HL-60/S4 treated with phorbol 12-myristate 13-acetate at 8.2 ng/mL for 4 days and 3 days (cell line): Measurements from ENCODE around the gene PYGO2.

ENCODE experiments used
- in situ Hi-C: fragments of 300-500 bp; cut with MboI; formaldehyde crosslinking; loops from 2 replicates; pipeline ENCODE4 v1.15.0; 2022; ENCODE audit warnings: low sequenced_read_pairs

The PYGO2 gene

DNA sequence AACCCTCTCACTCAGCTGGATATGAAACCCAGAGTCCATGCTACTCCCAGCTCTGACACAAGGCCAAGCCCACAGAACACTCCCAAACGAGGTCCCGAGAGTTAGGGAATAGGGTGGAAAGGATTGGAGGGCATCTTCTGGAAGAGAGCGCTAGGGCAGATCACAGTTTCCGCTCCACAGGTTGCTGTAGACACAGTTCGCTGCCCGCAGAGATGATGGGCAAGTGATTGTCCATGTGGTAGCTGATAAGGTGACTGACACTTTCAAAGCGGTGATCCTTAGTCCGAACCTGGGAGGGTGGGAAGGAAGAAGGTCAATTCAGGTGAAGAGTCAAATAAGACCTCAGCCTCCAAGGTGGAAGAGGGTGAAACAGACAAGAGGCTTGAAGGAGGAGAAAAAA is 2.1 kb upstream of the PYGO2 start:
- in situ Hi-C loops: no loop called here

DNA sequence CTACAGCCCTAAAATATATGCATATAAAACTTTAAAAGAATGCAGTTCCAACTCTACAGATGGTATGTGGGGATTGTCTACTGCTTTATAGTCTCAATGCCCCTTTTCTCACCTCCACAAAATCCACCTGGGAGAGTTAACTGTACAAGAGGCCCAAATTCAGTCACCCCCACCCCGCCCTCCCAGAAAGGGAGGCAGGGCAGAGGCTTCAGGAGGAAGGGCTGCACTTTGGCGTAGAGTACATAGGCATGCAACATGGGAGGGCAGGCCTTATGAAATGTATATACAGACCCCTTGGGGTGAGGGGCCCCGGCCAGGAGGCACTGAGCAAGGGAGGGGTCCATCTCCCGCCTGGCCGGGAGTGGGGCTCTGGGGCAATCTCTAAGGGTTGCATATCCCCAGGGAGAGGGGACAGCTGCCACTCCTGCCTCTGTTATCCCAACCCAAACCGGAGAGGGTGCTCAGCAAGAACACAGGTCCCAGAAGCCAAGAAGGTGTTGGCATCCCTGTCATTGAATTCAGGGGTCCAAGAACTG is 1.3 kb upstream of the PYGO2 start:
- in situ Hi-C loops: no loop called here

DNA sequence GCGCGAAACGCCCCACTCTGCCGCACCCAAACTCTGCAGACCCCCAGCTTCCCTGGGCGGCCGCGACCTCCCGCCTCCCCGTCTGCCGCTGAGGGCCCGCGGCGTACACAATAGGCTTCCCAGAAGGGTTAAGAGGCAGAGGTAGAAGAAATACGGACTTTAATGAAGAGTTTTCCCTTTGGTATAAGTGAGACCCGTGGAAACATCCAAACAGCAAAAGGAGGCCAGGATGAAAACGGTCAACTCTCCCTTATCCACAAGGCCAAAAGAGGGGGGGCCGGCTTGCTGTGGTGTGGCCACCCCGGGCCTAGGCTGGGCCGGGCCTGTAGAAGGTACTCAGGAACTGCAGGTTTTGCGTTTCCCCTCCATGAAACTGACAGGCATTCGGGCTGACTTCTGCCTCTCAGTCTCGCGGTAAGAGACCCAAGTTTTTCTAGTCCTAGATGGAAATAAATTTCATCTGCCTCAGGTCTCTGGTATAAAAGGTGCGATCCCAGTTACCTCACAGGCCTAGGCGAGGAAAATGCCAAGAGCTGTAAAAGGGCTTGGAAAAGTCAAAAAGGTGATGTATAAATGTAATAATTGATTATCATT is 671 bp upstream of the PYGO2 start:
- in situ Hi-C loops: no loop called here

DNA sequence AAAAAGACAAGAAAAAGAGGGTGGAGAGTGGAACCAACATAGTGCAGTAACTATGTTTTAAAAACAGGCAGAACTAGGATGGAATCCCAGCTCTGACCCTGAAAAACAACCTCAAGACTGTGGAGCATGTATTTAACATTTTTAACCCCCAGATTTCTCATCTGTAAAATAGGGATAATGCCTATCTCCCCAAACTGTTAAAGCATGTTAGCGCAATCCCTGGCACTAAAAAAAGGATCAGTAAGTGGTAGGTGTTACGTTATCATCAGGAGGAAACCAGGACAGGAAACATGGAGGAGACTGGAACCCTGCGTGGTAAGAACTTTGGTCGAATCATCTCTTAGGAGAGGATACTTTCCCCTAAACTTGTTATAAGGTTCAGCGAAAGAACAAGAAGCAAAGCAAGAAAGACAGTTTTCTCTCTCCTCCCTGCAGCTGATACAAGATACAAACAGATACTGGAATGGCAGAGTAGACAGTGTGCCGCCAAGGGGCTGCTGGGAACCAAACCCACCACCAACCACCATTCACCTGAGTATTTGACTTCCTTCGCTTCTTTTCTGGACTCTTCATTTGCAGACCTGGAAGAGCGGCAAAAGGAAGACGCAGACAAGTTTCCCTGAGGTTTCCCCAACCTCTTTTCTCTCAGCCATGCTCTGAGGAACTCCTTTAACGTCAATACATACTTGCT is 991 bp downstream of the PYGO2 start:
- in situ Hi-C loops: no loop called here

DNA sequence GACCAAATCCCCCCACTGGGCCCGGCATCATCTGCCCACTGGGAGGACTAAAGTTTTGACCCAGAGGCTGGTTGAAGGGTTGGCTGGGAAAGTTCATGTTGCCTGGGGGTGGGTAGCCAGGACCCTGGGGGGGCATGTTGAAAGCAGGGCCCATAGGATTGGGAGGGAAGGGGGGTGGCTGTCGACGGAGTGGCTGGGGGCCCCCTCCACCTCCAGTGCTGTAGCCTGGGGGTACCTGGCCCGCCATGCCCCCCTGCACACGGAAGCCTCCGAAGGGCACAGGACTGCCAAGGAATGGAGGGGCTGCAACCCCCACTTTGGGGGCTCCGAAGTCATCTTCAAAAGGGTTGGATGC is 2.2 kb downstream of the PYGO2 start:
- in situ Hi-C loops: no loop called here

DNA sequence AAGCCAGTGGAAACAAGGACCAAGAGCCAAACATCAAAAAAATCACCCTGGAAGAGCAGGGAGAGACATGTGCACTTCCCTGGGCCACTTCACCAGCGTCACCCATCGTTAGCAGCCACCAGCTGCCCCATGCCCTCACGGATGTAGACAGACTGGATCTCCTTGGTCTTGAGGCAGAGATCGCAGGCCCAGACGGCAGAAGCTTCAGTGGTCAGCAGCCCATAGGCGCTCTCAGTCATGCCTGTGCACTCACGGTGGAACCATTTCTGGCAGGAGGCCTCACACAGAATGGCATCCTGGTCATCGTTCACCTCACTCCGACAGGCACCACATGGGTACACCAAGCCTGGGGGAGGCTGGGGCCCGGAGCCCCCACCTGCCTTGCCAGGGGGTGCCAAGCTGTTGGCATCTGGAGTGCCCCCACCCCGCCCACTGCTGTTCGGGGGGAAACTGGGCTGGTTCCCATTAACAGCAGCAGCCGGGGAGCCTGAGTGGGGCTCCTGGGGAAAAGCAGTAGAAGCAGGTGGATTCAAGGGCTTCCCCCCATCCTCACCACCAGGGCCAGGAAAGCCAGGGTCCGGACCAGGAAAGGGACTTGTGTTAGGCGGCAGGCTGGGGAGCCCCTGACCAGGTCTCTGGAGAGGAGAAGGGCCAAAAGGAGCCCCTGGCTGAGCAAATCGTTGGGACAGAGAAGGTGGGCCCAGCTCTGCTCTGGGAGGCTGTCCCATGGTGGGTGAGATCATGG is 2.7 kb downstream of the PYGO2 start:
- in situ Hi-C loops: no loop called here

DNA sequence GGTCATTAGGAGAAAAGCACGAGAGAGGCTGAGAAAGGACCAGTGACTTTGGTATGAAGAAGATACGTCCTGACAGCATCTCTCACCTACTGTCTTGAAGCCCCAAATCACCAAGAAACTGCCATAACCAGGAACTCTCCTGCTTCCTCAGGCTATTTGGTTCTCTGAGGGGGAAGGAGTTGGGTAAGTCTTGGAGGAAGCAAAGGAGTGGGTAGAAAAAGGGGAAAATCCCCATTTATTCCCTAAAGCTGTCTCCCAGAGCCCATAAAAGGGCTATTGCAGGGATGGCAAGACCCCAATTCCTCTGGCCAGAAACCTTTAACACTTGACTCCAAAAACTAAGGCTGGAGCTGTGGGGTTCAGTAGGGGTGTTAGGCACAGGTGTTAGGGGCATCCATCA is 3.5 kb downstream of the PYGO2 start:
- in situ Hi-C loops: no loop called here

DNA sequence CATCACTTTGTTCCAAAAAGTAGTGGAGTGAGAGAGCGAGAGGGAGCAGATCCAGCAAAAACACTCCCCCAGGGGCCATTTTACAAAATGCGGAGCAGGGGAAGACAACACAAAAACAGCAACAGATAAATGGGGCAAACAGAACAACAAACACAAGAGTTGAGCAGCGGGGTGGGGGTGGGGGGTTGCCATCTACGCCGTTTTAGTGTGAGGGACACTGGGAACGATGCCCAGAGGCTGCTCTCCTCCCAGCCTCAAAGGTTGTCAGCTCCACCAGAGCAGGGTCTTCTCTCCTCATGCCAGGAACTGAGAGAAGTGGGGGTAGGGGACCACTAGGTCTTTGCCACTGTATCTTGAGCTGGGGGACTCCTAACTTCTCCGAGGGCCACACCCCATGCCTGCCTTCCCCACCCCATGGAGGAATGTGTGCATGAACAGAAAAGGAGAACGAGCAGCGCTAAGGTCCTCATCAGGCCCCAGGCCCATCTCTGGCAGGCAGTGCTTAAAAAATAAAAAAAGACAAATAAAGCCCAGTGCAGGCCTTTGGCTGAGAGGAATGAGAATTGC is 4.4 kb downstream of the PYGO2 start:
- in situ Hi-C loops: no loop called here

DNA sequence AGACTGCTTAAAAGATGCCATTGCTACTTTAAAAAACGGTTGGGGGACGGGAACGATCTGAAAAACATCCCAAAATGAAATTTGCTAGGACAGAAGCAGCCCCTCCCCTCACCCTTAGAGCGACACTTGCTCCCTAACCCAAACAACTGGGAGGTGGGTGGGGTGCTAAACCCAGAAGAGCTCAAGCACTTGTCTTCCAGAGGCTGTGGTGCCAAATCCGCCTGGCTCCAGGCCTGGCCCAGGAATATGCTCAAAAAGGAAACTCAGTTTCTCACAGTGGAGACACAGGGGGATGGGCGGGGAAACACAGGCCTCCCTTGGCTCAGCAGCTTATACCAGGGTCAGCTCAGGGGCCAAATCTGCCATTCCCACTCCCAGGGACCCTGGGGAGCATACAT is 5.0 kb downstream of the PYGO2 start:
- in situ Hi-C loops: no loop called here

DNA sequence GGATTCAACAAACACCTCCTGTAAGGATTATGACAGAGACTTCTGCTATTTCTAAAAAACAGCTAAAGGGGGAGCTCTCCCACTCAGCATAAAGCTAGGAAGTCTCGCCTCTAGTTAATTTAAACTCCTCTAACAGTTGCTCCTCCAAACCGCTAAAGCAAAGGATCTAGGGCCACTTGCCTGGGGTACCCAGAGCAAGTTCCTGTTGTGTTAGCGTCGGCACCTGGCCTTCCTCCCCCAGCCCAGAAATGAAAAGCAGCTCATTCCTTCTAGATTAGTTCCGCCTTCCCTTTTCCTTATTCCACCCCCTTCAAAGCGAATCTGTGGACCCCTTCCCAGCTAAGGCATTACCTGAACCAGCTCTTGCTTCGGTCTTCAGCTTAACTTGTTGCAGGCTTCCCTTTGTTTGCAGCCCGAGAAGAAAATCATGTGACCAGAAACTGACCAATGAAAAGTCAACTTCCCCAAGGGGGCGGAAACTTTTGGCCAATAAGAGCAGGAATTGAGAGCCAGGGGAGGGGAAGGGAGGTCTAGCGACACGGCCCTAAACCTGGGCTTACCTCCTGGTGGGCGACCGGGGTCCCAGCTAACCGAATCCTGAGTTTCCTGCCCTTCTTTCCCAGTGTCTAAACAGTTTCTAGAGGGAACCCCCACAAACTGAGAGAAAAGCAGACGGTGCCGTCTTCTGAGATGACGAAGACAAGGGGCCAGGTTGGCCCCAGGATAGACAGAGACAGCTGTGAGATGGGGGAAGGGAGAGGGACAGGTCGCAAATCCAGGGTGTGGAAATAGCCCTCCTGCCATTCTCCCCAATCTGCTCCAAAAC is 5.7 kb downstream of the PYGO2 start, which contains the start of gene PBXIP1:
TSS of gene PBXIP1 (minus strand) at position 382 of the 826 bp plus-strand sequence. CDS start 2,378 bp downstream, outside the sequence.
- in situ Hi-C loops: no loop called here

DNA sequence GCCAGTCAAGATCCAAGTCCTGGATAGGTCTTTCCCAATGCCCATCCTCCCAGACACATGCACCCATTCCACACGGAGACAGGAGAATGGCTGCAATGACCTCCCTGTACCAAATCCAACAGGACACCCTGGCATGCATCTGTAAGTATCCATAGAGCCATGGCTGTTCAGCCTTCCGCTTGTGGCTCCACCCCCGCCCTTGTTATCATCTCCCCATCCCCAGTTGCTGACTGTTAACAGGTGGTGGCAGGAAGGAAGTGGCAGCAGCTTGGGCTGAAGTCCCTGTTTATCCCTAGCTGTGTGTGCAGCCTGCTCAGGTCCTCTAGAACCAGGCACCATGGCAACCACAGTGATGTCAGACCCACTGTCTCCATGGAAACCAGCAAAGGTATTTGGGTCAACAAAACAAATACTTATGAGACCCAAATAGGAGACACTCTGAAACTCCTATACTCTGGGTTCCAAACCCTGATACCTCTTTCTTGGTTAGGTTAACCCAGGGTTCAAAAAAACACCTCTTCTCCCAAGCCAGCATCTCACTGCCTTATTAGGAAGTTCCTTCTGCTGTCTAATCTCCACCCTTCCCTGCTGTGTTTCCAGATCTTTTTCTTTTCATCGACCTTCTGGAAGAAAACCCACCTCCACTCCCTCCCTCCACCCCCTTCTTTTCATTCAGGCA is 6.4 kb downstream of the PYGO2 start:
- in situ Hi-C loops: no loop called here

DNA sequence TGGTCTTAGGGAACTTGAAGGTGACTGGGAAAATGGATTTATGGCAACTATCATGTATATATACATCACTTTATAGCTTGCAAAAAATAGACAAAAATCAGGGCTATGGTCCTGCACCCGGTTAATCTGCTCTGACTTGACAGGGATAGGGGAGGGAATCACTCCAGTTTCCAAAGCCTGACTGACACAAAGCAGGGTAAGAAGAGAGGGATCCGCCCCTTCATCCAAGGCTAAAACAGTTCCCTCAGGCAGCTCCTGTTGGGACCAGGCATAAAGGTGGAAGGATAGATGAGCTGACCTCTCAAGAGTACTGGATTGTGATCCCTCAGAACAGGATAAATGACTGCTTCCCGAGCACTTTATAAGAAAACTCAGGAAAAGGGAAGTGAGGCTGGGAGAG is 7.0 kb downstream of the PYGO2 start:
- in situ Hi-C loops: no loop called here

DNA sequence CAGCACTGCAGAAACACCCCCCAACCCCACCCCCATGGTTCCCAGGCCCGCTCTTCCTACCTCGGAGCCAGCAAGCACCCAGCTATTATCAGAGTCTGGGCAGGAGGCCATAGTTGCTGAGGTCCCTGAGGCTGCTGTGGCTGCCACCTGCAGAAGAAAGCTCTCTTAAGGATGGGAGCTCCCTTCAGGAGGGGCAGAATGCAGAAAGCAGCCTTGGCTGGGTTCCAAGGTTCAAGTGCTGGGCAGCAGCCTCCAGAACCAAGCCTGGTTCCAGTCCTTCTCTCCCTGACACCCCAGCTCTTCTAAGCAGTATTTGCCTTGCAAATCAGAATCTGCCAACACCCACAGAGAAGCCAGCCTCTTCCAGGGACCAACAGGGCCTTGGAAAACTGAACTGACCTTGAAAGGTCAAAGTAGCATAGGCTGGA is 8.0 kb downstream of the PYGO2 start:
- in situ Hi-C loops: no loop called here

DNA sequence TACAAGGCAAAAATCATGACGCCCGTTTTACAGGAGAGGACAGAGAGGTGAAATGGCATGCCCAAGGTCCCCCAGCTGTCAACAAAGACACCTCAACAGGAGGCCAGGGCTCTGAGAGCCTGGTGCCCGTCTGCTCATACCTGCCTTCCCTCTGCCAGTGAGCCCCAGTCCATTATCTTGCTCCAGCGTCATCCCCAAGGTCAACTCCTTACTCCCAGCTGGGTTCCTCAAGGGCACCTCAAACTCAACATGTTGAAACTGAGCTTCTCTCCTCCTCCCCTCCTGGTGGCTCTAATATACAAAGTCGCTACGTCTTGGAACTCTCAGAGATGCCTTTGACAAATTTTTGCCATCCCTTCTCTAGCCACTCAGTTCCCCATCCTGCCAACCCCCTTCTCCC is 8.9 kb downstream of the PYGO2 start:
- in situ Hi-C loops: no loop called here

DNA sequence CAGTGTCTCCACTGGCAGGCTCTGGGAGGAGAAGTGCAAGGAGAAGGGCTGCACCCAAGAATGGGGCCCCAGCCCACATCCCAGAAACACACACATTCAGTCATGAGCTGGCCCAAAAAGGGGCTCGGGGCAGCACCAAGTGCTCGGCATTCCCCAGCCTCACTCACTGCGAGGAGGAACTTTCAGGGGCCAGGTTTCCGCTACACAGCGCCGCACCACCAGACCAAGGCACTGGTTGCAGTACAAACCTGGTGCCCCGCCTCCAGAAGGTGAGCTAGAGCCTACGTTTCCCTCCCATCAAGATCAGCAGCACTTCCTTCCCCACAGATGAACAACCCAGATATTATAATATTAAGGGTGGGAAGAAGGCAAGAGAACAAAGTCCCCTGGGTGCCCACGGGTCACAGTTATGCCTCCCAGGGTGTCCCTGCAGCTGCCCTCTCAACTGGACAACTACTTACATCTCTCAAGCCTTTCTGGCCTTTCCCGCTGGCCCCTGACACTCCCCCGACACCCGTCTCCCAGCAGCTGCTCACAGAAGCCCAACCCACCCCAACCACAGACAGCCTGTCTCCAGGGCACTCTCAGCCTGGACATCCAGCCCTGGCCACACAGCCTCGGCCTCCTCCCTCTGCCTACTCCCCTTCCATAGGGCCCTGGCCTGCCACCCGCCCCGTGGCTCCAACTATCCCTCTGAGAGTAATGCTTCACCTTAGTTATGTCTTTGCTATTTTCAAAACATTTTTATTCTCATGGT is 9.5 kb downstream of the PYGO2 start:
- in situ Hi-C loops: no loop called here

DNA sequence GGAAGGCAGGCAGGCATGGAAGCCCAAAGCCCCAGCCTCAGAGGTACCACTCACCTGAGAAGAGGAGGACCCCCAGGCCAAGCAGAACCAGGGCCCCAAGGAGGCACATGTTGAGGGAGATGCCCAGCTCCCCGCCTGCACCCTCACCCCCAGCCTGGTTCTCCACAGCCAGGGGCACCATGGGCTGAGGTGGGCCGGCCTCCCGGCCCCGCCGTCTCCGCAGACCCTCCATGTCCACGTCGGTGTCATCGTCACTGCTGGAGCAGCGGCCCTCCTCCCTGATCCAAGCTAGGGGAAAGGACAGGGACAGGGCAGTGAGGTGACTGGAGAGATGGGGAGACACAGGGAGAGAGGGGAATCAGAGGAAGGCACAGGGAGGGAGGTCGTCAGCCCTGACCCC is 13.5 kb downstream of the PYGO2 start:
- in situ Hi-C loops: no loop called here

DNA sequence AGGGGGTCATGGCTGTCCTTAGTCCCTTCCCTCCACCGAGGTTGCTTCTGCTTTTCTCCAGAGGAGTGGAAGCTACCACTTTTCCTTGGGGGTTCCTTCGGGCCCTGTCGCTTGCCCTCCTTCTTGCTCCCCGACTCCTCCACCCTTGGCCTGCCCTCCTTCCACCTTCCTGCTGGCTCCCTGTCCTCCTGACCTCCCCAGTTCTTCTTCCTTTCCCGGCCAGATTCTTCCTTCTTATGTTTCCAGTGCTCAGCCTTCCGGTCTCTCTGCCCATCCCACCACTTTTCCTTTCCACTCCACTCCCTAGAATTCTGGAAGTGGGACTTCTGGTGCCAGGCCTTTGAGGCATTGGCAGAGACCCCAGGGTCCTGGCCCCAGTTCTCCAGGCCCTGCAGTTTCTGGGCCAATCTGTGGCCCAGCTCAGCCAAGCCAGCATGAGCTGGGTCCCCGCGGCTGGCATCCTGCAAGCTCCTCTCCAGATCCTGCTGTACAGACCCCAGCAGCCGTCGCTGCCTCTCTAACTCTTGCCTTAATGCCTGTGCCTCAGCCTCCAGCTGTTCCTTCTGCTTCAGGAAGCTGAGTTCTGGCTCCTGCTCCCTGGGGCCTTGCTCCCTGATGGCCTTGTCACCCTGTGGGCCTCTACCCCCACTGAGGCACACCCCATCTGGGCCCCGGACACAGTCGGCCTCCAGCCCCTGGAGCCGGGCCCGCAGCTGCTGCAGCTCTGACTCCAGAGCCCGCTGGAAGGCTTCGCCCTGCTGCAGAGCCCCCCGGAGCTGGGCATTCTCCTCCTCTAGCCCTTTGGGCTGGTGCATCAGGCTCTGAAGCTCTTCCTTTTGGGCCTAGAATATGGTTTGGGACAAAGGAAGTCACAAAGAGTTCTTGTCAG is 15.4 kb downstream of the PYGO2 start:
- in situ Hi-C loops: no loop called here

DNA sequence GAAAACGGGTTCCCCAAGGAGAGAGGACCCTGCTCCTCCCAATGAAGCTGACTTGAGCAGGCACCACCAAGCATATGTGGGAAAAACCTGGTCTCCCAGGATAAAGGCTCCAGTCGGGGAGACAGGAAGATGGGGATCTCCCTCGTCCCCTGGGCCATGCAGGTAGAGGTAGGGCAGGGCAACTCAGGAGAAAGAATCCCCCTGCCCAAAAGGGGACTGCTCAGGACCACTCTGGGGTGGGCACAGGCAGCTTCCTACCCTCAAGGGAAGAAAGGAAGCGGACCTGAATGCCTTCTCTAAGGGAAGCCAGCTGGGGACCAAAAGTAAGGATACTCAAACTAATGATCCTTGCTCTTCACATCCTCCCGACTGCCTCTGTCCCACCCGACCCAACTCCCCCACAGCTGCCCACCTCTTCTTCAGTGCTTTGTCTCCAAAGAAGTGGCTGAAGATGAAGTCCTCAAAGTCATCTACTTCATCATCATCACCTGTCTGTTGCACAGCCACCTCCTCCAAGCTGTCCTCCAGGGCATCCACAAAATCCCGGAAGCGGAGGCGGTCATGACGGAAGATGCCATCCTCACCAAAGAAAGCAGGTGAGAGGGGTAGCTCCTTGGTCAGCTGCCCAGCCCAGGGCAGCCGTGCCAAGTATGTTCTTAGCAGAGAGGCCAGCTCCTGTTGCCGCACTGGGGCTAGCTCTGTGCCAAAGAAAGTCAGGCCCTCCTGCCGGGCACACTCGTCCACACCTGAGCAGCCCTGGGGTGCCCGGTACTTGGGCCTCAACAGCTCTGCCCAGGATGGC is 16.2 kb downstream of the PYGO2 start:
- in situ Hi-C loops: no loop called here
